Measurements from ENCODE around the gene PROCA1.

Gene PROCA1

DNA sequence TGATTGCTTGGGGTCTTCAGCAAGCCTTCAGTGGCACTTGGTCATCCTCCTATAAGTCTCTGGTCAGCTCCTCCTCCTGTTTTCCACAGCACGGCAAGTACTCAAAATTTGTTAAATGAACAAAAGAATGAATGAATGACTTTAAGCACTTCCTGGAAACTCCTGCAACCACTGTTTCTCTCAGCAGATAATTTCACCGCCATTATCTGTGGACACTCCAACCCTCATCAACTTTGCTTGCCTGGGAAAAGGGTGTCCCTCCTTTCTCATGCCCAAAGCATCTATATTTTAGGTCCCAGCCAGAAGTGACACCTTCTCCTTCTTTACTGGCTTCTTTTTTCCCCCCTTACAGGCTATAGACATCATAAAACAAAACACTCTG is 4.4 kb downstream of the PROCA1 start:
- DNase-seq, result no peak

DNA sequence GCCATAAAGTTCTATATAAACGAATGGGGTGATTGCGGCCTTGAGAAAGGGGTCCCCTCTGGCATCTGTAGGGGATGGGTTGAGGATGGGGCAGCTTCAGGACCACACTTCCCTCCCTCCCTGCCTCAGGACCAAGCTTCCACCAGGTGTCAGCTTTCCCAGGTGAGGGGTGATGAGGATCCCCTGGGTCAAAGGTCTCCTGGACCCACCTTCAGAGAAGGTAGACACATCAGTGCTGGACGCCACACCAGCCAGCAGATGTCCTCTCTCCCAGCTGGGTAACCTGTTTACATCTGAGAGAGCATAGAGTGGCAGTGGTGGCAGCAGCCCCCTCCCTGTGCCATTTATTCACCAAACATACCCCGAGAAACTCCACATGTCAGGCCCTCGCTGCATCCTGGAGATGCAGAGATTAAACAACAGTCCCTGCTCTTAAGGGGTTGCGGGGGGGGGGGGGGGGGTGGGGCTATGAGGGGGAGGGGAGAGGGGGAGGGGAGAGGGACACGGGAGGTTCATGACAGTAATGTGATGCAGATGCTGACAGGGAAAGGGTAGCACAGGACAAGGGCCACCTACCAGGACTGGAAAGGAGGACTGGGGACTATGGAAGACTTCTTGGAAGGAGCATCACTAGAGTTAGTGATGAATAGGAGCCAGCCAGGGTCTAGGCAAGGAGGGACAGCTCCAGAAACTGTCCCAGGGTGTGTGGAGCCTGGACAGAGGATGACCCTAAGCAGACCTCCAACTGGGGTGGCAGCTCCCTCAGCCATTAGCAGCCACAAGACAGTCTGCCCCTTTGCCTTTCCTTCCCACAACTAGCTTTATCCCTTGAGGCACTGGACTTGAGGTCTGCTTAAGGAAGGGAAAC is 5.0 kb downstream of the PROCA1 start:
- DNase-seq, result no peak

DNA sequence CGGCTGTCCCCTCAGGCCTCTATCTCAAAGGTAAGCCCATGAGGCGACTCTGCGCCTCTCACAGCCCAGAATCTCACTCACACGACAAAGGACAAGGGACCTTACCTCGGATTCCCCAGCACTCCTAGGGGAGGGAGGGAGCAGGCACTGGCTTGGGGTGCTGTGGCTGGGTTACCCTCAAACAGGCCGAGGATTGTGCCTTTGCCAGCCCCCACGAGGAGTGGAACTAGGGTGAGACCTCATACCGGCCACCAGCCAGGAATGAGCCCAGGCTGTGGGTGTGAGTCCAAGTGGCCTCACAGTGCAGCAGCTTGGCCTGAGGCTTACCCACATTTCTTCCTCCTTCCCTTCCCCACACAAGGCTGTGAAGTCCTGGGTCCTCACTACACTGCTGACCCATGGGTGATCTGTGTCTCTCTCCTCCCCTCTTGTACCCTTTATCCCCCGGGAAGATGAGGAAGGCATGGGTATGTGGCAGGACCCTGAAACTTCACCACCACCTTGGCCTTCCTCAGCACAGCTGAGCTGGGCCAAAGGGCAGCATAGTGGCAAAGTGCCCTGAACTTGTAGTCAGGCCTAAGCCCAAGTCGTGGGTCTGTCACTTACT is 5.9 kb downstream of the PROCA1 start:
- no peak for DNase-seq

DNA sequence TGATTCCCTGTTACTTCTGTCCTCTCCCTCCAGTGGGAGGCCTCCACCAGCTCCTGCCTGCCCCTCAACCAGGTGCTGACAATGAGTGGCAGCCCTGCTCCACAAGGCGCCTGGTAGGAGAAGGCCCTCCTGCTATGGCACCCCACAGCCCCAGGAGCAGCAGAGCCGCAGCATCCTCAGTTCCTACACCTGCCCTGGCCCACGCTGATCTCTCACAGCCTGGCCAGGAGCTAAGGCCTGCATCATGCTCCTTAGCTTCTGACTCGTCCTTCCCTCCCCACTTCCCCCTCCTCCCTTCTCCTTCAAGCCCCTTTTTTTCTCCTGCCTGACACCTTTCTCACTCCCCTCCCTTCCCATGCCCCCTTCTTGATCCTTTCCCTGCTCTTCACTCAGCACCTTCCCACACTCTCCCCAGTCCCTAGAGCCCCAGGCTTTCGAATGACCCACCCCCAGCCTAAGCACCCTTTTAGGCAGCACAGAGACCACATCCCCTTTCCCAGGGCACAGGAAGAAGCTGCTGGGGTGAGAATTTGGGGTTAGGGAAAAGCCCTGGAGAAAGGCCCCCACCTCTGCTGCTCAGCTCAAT is 6.5 kb downstream of the PROCA1 start:
- DNase-seq, result no peak

DNA sequence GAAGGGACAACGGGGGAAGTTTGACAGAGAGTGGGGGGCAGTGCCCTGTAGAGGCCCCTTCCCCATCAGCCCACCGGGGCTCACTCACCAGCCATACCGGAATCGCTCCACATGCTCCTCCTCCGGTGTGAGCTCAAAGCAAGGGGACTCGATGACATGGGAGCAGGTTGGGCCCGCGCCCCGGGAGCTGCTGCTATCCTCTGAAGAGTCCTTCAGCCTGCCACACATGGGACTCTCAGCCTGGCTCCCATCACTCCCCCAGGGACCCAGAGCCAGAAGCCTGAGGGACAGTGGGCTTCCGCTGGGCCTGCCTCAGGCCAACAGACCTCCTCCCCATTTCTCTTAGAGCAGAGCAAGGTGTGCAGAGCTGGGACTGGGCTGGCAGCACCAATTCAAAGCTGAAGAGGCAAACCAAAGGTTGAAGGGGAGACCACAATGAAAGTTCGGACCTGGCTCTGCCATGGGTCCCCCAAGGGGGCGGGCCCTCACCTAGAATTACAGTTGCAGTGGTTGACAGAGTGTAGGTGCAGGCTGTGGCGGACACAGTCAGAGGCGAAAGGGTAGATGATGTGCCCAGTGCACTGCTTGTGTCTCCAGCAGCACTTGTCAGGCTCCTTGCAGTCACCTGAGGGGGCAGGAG is 7.3 kb downstream of the PROCA1 start:
- DNase-seq, result no peak

GRCh38 chr17:28703552-28704218 is 8.0 kb downstream of the PROCA1 start:
- DNase-seq, result no peak

DNA sequence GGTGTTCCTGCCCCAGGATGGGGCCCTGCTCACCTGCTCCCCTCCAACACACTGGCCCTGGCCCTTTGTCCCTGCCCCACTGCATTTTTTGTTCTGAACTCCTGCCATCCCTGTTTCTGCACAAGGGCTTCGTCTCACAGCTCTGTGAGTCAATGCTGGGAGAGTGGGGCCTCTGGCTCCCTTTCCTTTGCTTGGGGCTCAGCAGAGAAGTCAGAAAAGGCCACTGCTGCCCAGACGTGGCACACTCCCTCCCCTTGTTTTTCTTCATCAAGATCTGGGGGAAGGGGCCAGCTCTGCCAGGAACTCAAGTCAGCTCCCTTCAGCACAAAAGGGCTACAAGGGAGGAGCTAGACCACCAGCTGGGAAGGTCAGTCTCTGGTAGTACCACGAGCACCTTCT is 8.9 kb downstream of the PROCA1 start:
- no peak for DNase-seq

GRCh38 chr17:28702026-28702751 is 9.5 kb downstream of the PROCA1 start:
- no peak for DNase-seq

DNA sequence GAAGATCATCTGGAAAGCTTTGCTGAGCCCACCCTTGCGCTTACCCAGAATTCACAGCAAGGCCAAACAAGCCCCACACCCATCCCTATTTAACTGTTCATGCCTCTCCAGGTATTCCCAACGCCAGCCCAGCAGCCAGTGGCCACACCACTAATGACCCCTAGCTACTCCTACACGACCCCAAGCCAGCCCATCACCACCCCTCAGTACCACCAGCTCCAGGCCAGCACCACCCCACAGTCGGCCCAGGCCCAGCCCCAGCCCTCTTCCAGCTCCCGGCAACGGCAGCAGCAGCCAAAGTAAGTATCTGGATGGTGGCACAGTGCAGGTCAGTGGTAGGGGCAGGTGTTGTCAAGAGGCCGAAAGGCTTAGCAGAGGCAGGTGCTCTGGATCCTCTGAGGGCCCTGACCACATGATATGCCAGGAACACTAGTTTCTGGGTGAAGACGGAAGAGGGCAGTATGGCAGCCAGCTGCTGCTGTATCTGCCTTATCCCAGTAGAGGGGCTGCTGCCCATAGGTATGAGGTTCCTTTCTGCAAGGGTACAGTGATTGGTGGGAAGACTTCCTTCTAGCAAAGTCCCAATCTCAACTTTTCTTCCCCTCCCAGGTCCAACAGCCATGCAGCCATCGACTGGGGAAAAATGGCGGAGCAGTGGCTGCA is 10.7 kb downstream of the PROCA1 start:
- no peak for DNase-seq

GRCh38 chr17:28700278-28700677 is 11.4 kb downstream of the PROCA1 start:
- DNase-seq, result no peak

- DNase-seq, result no peak
Observed at GRCh38 chr17:28698253-28698941, 13.3 kb downstream of the PROCA1 start.

DNA sequence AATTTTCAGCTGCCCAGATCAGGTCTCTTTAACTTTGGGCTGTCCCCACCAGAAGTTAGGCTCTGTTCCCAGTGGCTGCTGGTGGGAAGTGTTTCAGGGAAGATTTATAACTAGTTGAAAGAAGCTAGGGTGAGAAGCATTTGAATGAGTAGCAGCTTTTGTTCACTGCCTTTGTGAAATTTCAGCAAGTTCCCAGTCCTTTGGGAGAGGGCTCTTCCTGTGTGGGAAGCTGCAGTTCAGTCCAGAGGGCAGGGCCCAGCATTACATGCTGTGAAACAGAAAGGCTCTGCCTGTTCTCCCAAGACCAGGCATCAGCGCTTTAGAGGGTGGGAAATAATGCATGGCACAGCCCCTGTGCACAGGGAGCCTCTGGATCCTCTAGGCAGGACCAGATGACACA is 17.8 kb downstream of the PROCA1 start:
- no peak for DNase-seq

DNA sequence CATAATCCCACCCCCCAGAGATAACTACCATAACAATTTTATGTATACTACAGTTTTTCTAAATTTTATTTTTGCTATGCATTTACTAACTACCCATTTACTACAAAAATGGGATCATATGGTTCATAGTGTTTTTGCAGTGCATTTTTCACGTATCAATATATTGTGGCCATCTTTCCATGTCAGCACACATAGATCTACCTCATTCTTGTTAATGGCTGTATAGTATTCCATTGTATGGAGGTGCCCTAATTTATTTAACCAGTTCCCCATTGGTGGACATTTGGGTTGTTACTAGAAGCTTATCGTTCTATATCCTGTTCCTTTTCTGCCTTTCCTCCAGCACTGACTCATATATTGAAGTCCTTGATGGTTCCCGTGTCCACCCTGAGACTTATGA is 22.7 kb downstream of the PROCA1 start:
- DNase-seq, result no peak

DNA sequence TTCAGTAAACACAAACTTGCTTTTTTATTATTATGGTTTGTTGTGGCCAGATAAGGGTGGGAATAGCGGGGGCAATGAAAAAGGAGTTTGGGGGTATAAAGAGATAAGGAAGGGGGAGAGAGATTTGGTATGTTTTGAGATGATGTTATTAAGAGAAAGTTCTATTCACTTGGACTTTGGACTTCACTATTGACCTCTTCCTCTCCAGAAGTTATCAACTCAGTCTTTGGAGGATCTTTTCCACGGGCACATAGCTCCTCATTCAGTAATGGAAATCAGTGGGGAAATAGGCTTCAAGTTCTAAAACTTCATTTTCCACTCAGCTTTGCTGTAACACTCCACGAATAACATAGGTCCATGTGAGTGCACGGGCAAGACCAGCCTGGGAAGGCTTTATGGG is 23.2 kb downstream of the PROCA1 start:
- no peak for DNase-seq

GRCh38 chr17:28686296-28686695 is 25.4 kb downstream of the PROCA1 start:
- no peak for DNase-seq

DNA sequence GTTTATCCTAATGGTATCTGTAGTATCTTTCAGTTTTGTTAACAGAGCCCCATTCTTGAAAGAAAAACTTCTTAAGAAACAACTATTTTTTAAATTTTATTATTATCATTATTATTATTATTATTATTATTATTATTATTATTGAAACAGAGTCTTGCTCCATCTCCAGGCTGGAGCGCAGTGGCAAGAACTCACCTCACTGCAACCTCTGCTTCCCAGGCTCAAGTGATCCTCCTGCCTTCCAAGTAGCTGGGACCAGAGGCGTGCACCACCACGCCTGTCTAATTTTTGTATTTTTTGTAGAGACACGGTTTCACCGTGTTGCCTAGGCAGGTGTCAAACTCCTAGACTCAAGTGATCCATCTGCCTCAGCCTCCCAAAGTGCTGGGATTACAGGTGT is 26.3 kb downstream of the PROCA1 start:
- no peak for DNase-seq

DNA sequence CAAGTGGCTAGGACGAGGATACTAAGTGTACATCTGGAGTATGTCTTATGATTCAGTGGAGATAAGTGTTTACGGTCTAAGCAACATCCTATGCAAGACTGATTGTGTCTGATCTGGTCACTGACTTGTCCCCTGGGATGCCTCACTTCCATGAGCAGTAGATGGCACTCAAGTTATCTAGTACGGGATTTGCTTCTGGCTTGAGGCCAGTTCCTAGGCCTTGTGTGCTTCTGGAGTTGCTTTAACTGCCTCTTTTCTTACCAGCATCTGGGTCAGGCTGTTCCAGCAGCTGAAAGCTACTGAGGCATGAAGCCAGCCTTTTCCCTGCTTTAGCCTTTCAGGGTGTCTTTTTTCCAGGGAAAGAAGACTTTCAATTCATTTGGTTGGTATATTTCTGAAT is 26.7 kb downstream of the PROCA1 start:
- no peak for DNase-seq

- no peak for DNase-seq
Observed at GRCh38 chr17:28682655-28683054, 29.0 kb downstream of the PROCA1 start.

DNA sequence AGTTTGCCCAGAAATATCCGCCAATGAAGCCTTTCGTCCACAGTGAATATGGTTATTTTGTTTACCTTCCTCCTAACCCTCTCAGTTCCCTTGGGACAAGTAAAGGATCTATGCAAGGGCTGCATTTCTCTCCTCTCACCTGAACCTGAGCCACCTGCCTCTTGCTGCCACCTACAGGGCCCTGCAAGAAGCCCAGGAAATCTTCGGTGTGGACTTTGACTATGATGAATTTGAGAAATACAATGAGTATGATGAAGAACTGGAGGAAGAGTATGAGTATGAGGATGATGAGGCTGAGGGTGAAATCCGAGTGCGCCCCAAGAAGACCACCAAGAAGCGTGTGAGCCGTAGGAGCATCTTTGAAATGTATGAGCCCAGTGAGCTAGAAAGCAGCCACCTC is 35.7 kb downstream of the PROCA1 start:
- no peak for DNase-seq

DNA sequence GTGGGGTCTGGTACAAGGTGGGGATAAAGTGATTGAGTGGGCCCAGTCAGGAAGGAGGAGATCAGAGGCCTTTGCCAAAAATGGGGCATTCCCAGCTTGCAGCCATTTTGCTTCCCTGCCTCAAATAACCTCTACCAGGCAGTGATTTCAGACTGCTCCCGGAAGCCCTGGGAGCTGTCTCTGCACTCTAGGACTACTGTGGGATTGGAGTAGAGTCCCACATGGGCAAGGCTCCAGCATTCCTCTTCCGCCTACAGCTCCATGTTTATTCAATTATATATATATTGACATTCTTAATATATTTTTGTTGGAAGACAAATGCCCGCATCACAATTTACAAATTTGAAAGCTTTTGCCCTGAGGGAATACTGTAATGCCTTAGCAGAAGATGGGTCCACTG is 36.2 kb downstream of the PROCA1 start:
- no peak for DNase-seq

DNA sequence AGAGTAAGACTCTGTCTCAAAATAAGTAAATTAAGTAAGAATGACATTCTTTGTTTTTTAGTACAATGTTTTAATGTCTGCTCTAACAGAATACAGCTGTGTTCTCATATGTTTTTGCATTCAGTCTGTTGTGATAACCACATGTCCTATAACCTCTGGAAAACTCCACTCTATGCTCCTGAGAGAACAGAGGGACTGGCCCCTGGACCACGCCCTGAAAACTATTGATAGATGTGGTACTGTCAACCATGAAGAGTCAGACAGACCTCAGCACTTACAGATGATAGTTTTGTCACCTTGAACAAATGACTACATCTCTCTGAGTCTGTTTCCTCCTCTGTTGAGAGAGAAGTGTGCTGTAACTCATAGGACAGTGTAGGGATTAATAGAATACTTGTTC is 41.8 kb downstream of the PROCA1 start:
- no peak for DNase-seq
